ENCODE data around the gene DST.
A peak's percentile ranks its signal among the peaks of the same experiment; 100 is the strongest.

The DST gene

DNA sequence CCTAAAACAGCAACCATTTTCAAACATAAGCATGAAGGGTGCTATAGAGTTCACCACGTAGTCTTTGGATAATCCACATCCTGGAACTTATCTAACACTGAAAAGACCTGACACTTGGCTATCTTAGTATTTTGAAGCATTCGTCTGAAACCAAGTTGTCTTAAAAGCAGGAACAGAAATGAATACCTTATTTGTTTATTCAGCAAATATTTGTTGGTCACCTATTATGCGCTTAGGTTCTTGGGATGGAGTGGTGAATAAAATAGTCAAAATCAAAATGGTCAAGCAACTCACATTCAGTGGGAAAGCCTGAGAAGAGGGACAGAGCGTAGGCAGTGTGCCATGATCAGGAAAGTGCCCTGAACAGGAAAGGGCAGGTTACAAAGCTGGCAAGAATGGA is 206.9 kb downstream of the DST start:
- DNase-seq (ENCODE audit: low read depth, low spot score), result no peak

DNA sequence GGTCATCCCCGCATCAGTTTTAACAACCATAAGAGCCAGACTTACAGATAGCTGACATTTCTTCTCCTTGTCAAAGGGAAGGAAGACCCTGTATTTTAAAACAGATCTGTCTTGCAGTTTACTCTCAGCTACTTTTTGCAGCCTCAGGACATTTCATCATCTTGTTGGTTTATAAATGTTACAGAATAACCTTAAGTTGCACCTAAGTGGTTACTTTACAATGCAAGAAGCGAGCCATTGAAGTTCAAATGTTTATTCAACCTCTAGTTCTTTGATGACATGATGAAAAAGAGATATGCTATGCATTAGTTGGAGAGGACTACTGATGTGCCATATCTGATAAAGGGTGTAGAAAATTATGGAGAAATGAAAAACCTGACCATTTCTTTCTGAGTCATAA is 207.4 kb downstream of the DST start:
- DNase-seq (ENCODE audit: low read depth, low spot score), result no peak

DNA sequence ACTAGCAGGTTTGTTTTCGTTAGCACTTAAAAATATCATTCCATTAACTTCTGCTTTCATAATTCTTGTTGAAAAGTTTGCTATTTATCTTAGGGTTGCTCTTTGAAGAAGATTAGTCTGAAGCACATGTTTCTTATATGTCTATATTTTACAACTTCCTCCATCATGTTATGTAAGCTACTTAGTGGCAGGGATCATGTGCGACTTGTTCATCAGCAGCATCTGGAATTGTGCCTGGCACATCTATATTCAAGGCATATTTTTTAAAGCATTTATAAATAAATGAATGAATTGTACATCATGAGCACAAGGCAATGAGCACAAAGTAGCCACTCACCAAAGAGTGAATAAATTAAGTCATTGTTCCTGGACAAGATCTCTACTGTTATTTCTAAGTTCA is 208.1 kb downstream of the DST start:
- DNase-seq (ENCODE audit: low read depth, low spot score), result no peak

GRCh38 chr6:56433119-56433518 is 209.6 kb downstream of the DST start:
- DNase-seq (ENCODE audit: low read depth, low spot score), result peak; percentile 37

- DNase-seq (ENCODE audit: low read depth, low spot score), result no peak
These were observed 210.5 kb downstream of the DST start for GRCh38 chr6:56432194-56432593.

DNA sequence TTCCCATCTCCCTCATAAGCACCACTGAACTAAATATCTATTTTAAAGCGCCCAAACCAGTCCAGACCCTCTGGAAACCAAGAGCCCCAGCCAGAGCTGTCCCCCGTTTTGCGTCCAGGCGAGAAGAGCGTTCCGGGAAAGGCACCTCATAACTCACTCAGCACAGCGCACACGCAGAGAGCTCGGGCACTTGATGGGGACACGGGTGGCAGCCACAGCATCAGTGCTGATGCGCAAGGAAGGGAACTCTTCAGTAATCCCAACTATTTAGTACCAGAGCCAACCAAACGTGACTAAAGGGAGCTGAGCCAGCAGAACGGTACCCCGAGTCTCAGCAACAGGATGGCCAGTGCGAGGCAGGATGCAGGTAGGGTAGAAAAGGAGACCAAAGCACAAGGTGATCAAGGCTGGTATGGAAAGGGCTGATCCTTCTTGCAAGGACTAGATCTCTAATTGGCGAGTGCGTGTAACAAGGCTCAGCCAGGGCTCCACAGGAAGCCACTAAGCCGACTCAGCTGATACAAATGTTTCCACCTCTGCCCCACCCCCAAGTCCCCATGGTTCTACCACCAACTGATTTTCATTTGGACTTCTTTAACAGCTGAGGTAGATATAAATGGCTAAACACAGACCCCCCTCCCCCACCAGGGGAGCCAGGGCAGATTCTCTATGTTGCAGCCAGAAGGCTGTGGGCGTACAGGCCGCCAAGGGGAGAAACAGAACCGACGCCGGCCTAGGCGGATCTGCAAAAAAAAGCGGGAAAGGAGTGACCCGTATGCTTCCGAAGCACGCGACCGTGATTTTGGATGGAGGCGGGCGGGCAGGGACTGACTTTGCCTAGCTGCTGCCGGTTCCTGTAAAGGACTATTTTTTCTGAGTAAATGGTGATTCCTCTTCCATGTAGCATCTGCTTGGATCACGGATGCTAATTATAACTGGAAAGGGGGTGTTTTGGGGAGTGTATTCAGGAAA is 211.8 kb downstream of the DST start:
- peak; percentile 20 for DNase-seq (ENCODE audit: low read depth, low spot score)

GRCh38 chr6:56424542-56425083 is 218.1 kb downstream of the DST start:
- DNase-seq (ENCODE audit: low read depth, low spot score), result no peak

GRCh38 chr6:56424064-56424463 is 218.6 kb downstream of the DST start:
- no peak for DNase-seq (ENCODE audit: low read depth, low spot score)

- DNase-seq (ENCODE audit: low read depth, low spot score), result no peak
These were observed 222.4 kb downstream of the DST start for GRCh38 chr6:56420296-56420695.

DNA sequence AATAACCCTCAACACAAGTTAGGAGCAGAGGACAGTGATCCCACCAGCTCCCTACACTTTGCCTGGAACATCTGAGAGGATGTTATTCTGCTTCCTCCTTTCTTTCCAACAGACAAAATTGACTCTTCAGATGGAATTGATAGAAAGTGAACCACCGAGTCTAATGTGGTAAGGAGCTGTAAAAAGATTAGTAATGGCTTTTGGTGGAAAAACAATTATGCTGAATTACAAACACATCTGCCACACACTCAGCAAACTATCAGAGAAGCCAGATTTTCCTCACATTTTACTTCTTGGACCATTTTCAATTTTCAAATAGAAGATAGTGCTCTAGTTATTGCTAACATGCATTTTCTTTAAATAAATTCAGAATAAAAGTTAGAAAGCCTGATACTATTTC is 223.5 kb downstream of the DST start:
- DNase-seq (ENCODE audit: low read depth, low spot score), result no peak

DNA sequence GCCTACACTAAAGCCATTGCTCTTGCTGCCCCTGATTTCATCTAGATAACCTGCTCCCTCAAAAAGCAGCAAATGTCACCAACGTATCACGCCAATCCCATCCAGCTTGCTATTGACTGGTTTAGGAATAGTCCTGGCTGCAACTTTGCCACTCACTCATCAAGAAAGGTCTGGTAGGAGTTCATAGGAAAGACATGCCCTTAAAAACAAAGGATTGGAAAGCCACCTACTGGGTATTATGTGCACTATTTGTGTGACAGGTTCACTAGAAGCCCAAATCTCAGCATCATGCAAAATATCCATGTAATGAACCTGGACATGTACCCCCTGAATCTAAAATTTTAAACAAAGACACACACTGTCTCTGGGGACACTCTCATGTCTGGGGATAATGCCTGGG is 224.9 kb downstream of the DST start:
- DNase-seq (ENCODE audit: low read depth, low spot score), result no peak

DNA sequence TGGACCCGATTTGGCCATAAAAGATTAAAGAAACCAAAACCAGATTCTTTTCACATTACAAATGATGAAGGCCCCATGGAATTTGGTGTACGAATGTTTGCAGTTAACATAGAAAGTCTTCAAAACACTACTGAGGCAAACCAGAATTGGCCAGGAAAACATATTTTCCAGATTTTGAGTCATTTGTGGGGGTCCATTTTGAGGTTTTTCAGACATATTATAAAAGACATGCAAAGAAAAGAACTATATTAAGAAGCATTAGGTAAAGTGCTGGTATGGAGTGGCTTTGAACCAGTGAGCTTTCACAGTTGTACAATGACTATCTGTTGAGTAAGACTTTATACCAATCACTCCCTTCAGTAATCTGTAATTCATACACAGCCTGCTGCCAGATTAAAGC is 226.4 kb downstream of the DST start:
- DNase-seq (ENCODE audit: low read depth, low spot score), result no peak

DNA sequence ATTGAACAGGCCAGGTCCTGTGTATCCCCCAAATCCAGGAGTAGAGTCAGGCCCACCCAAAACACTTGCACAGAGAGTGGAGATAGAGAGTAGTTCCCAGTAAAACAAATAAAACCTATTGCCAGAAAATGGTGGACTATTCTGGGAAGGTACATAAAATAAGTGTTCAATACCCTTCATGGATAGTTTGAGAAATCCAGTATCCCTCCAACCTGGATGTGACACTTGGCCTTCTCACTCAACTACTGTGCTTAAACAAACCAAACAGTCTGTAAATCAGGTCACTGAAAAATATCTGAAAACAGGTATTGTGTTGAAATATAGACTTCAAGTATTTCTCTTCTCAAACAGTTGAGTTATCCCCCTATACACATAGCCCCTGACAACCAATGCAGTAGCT is 233.7 kb downstream of the DST start:
- DNase-seq (ENCODE audit: low read depth, low spot score), result no peak

Measured in ELF-1 (cell line).